ENCODE measurements around the gene GJA3. TPM values are rescaled to one million over a fixed set of nuclear protein-coding genes. Genes with fewer than 3 reads are reported as not detected.

GJA3 gene
- total and polyA plus RNA-seq, 2 of the 4 experiments (the other 2 are of a cell fraction): 1.5 to 2.7 TPM

GRCh38 chr13:20191311-20192157 lies 30.7 kb upstream of the GJA3 start:
- no peak overlapping the region for H2BK20ac ChIP-seq (ENCODE audit: low read depth, low read length)
- peaks cover 6% of the 10 kb centered on the region for H3K4me1 ChIP-seq (ENCODE audit: control insufficient read depth, insufficient read depth, low read length)
- H3K9me3 ChIP-seq (ENCODE audit: control insufficient read depth, insufficient read depth, low read length): peaks cover 2% of the 10 kb centered on the region; the same call in 1 of the 2 replicates
- H2BK5ac ChIP-seq (ENCODE audit: low read depth, low read length, poor library complexity, severe bottlenecking): no peak overlapping the region
- no peak overlapping the region; the same call in 1 of the 2 replicates for H3K4me3 ChIP-seq (ENCODE audit: insufficient read depth, low read depth, low read length)
- H3K14ac ChIP-seq (replicated peaks; ENCODE audit: low read depth, low read length): 0 out of 2 replicates have a peak overlapping the region, but pooled peaks have one; percentile 5
- peak overlapping the region; percentile 81 for H2AFZ ChIP-seq (replicated peaks; ENCODE audit: low read length, poor library complexity)
- H4K8ac ChIP-seq (ENCODE audit: low read depth in 2 of 2, low read length in 2 of 2): no peak overlapping the region
- in situ Hi-C loops (cut with MboI; ENCODE audit: low sequenced_read_pairs): loop anchor here (25.0 kb wide), 3 partner anchors 521 to 1296 kb away; partner anchors contain the start of gene IL17D
- WGBS, 2 experiments (ENCODE audit: extremely low coverage in 2 of 2, insufficient read length in 1 of 2): 69% methylated on average over 8 of the region's 24 CpGs; no CpG with 5 or more reads in 1 of the 2 experiments
- 0 out of 2 replicates have a peak, but pooled peaks cover 2% of the 10 kb centered on the region for H3K9me1 ChIP-seq (ENCODE audit: insufficient read depth, low read length)
- peaks cover 54% of the 10 kb centered on the region for H3K27me3 ChIP-seq (ENCODE audit: control insufficient read depth, insufficient read depth, low read length)
- H2BK120ac ChIP-seq (ENCODE audit: low read depth, low read length): no peak overlapping the region
- no peak overlapping the region for H4K91ac ChIP-seq (ENCODE audit: insufficient read depth, low read depth, low read length)
- H2AK9ac ChIP-seq (replicated peaks; ENCODE audit: low read depth, low read length, poor library complexity): peak overlapping the region; percentile 51
- intact Hi-C loops (cut with micrococcal nuclease): loop anchor here (10.0 kb wide), 1 partner anchor 633 kb away; no protein-coding TSS in a partner anchor
- H4K5ac ChIP-seq (ENCODE audit: low read depth, low read length): no peak overlapping the region
- ChIA-PET CTCF (interaction anchor here (1.3 kb wide), 1 partner anchor 9 kb away, joined by 3 read pairs; no protein-coding TSS in a partner anchor), POLR2A (ENCODE audit: unreplicated experiment) (no interaction called here)
- no peak overlapping the region for H3K23ac ChIP-seq (ENCODE audit: low read depth, low read length)
- H2AK5ac ChIP-seq (ENCODE audit: low read depth, low read length): peak overlapping the region; percentile 13; the same call in 1 of the 2 replicates
- H3K36me3 ChIP-seq (ENCODE audit: control insufficient read depth, insufficient read depth, low read length): no peaks in the 10 kb centered on the region
- no peak overlapping the region for H3K56ac ChIP-seq (ENCODE audit: extremely low read depth, insufficient read depth, low read length)
- TF ChIP-seq FOS (IDR thresholded peaks at IDR 0.05; ENCODE audit: low read depth, low read length) (no peak), CTCF (conservative IDR thresholded peaks at IDR 0.05; ENCODE audit: low read depth, low read length) (no peak)
- dilution Hi-C loops (cut with HindIII; ENCODE audit: low sequenced_read_pairs, unreplicated experiment): loop anchor here (10.0 to 25.0 kb wide), 2 partner anchors 296 to 653 kb away; no protein-coding TSS in a partner anchor
- no peak overlapping the region for H3K9ac ChIP-seq (ENCODE audit: low read depth, low read length)
- no peaks in the 10 kb centered on the region for H3K79me1 ChIP-seq (ENCODE audit: low read depth in 1 of 2, low read length in 2 of 2)
- H3K4ac ChIP-seq (ENCODE audit: low read depth, low read length): no peak overlapping the region
- BruUV-seq (replicated peaks): no TSS peak
- no peak for ATAC-seq (ENCODE audit: low read depth)
- DNase-seq: no peak
- peak overlapping the region; percentile 91; the same call in 1 of the 2 replicates for H3K4me2 ChIP-seq (ENCODE audit: low read depth, low read length)
- no peak overlapping the region; the same call in 2 of the 3 replicates for H2BK15ac ChIP-seq (ENCODE audit: low read depth, low read length)
- no peak overlapping the region for H3K18ac ChIP-seq (ENCODE audit: low read depth, low read length)
- H3K27ac ChIP-seq (ENCODE audit: insufficient read depth, low read length): no peak overlapping the region
- H4K20me1 ChIP-seq (ENCODE audit: insufficient read depth, low read length): no peaks in the 10 kb centered on the region
